GM23338 (cell line): ENCODE measurements around the gene WFDC6.

Experiments
- CREB1 ChIP-seq: fragments of 250-450 bp; sonication (Bioruptor Pico); IDR thresholded peaks from 2 replicates; pipeline ENCODE4 v1.5.0; 2020; ENCODE audit warnings: low read depth, mild to moderate bottlenecking, moderate library complexity
- CTCF ChIP-seq, 2 experiments: fragments of 200-600 bp in 1 of 2; sonication (generic) in 1 of 2; conservative IDR thresholded peaks; 2 replicates each; pipeline versions ENCODE4 v1.5.1 to v1.6.1; 2016 to 2017; ENCODE audit warnings: antibody characterized with exemption in 2 of 2, low read depth in 2 of 2, mild to moderate bottlenecking in 2 of 2, moderate library complexity in 1 of 2
- EZH2 ChIP-seq: fragments of 200-600 bp; sonication (generic); IDR thresholded peaks from one replicate; pipeline ENCODE4 v1.8.0; 2017; ENCODE audit warnings: antibody characterized with exemption, mild to moderate bottlenecking, low read depth; ENCODE audit not compliant: unreplicated experiment
- POLR2AphosphoS5 ChIP-seq: IDR thresholded peaks from 2 replicates; pipeline ENCODE4 v1.6.1; 2016; ENCODE audit warnings: antibody characterized with exemption, low read depth
- REST ChIP-seq: IDR thresholded peaks from one replicate; pipeline ENCODE4 v1.6.1; 2018; ENCODE audit warnings: antibody characterized with exemption; ENCODE audit not compliant: unreplicated experiment
- ZNF462 ChIP-seq: fragments of 250-450 bp; sonication (Bioruptor Pico); IDR thresholded peaks from 2 replicates; pipeline ENCODE4 v1.5.0; 2020; ENCODE audit warnings: mild to moderate bottlenecking, moderate library complexity

DNA sequence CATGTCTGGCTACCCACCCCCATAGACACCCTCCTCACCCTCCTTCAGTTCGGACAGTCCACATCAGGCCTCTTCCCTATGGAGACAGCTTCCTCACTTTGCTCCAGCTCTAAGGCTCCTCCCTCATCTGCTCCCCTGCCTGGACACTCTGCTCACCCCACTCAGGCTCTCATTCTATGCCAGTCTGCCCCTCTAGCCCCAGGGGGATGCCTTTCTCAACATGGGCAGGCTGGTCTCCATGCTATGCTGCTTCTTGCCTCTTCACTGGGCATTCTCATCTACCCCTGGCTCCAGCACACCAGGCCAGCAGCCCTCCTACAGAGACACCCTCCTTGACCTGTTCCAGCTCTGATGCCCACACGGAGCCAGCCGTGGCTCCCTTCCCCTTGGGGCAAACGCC lies 39.9 kb upstream of the WFDC6 start, which contains the start of gene WFDC8:
- no peak for TF ChIP-seq EZH2
- TF ChIP-seq REST = no peak
- no peak for TF ChIP-seq POLR2AphosphoS5
- no peak for TF ChIP-seq CTCF (conservative IDR thresholded peaks at IDR 0.05; ENCODE audit: low read depth in 2 of 2)
- TF ChIP-seq ZNF462 = no peak
- TF ChIP-seq CREB1 (CRISPR knock-in tag) = no peak
